NCI-H510A (cell line): ENCODE data around the gene MYH3.
"Not testable (repeated sequence)": the region's sequence is repeated elsewhere in the genome, so short reads cannot be mapped to it uniquely, and the experiment has no call there.

Experiments
- DNase-seq: peaks from one replicate; lab custom pipeline; 2025; lab: John Stamatoyannopoulos, UW

The MYH3 gene

GRCh38 chr17:10657148-10657547, at the start of gene MYH3:
MYH3 (minus strand) TSS chr17:10657309; CDS start chr17:10655064, 2,245 bp downstream.
- no peak for DNase-seq

GRCh38 chr17:10705727-10706126, 48.6 kb upstream of the MYH3 start:
- DNase-seq = no peak

- no peak for DNase-seq
Measured at GRCh38 chr17:10702574-10702973, 45.5 kb upstream of the MYH3 start.

- DNase-seq = no peak
Measured at GRCh38 chr17:10699856-10700255, 42.7 kb upstream of the MYH3 start.

- no peak for DNase-seq
Measured at GRCh38 chr17:10698096-10698818, 41.1 kb upstream of the MYH3 start.

GRCh38 chr17:10697092-10698081, 40.3 kb upstream of the MYH3 start, which contains the start of the genes ADPRM and SCO1:
ADPRM (plus strand) TSS chr17:10697594; CDS start chr17:10704927, 7,333 bp downstream.
SCO1 (minus strand) TSS chr17:10697533; CDS start chr17:10697507, 26 bp downstream.
- DNase-seq = peak; percentile 92

- DNase-seq = not testable (repeated sequence)
Measured at GRCh38 chr17:10695875-10696407, 38.8 kb upstream of the MYH3 start.

- no peak for DNase-seq
Measured at GRCh38 chr17:10687499-10687898, 30.4 kb upstream of the MYH3 start.

- DNase-seq = no peak
Measured at GRCh38 chr17:10683853-10684252, 26.7 kb upstream of the MYH3 start.

- no peak for DNase-seq
Measured at GRCh38 chr17:10681866-10682446, 24.8 kb upstream of the MYH3 start.

GRCh38 chr17:10674704-10675103, 17.6 kb upstream of the MYH3 start:
- DNase-seq = no peak

GRCh38 chr17:10673312-10673711, 16.2 kb upstream of the MYH3 start:
- DNase-seq = no peak

GRCh38 chr17:10668775-10669174, 11.7 kb upstream of the MYH3 start:
- DNase-seq = no peak

- no peak for DNase-seq
Measured at GRCh38 chr17:10666906-10667305, 9.8 kb upstream of the MYH3 start.

- DNase-seq = no peak
Measured at GRCh38 chr17:10664571-10664970, 7.5 kb upstream of the MYH3 start.

- DNase-seq = no peak
Measured at GRCh38 chr17:10663231-10663630, 6.1 kb upstream of the MYH3 start.

GRCh38 chr17:10661437-10661836, 4.3 kb upstream of the MYH3 start:
- DNase-seq = no peak

GRCh38 chr17:10657879-10658278, 770 bp upstream of the MYH3 start:
- DNase-seq = no peak

- DNase-seq = no peak
Measured at GRCh38 chr17:10653987-10654386, 3.1 kb downstream of the MYH3 start.

- DNase-seq = no peak
Measured at GRCh38 chr17:10652984-10653659, 4.0 kb downstream of the MYH3 start.

- no peak for DNase-seq
Measured at GRCh38 chr17:10651927-10652326, 5.2 kb downstream of the MYH3 start.

GRCh38 chr17:10649602-10650001, 7.5 kb downstream of the MYH3 start:
- no peak for DNase-seq
